ENCODE data around the gene SLC9A3. TPM values are rescaled to one million over a fixed set of nuclear protein-coding genes. Genes with fewer than 3 reads are reported as not detected.
"Not testable (repeated sequence)": the region's sequence is repeated elsewhere in the genome, so short reads cannot be mapped to it uniquely, and the experiment has no call there.

SLC9A3 gene
- total and polyA plus RNA-seq, 2 donors, result 1.3 to 1.9 TPM

GRCh38 chr5:509611-510185 is 14.6 kb downstream of the SLC9A3 start:
- H3K36me3 ChIP-seq (ENCODE audit: control insufficient read depth in 2 of 2, insufficient read depth in 2 of 2, low read length in 1 of 2), result no peaks in the 10 kb centered on the region
- no peak overlapping the region for H3K27ac ChIP-seq (ENCODE audit: low read depth in 1 of 2, low read length in 1 of 2)
- 94% methylated on average over 22 of the region's 22 CpGs for WGBS
- DNase-seq (ENCODE audit: low read depth in 6 of 9, low spot score in 9 of 9), result no peak
- no peaks in the 10 kb centered on the region for H3K4me1 ChIP-seq (ENCODE audit: control insufficient read depth in 2 of 2, insufficient read depth in 2 of 2, low read length in 2 of 2)
- H3K4me3 ChIP-seq (ENCODE audit: low read length in 2 of 2), result no peak overlapping the region
- peaks cover 2 to 7% of the 10 kb centered on the region in 2 donors for H3K9me3 ChIP-seq (ENCODE audit: control insufficient read depth in 2 of 2, insufficient read depth in 1 of 2, low read length in 1 of 2)
- H3K27me3 ChIP-seq (ENCODE audit: control insufficient read depth in 2 of 2, insufficient read depth in 1 of 2, low read length in 1 of 2), result peaks cover 0 to 22% of the 10 kb centered on the region in 2 donors

DNA sequence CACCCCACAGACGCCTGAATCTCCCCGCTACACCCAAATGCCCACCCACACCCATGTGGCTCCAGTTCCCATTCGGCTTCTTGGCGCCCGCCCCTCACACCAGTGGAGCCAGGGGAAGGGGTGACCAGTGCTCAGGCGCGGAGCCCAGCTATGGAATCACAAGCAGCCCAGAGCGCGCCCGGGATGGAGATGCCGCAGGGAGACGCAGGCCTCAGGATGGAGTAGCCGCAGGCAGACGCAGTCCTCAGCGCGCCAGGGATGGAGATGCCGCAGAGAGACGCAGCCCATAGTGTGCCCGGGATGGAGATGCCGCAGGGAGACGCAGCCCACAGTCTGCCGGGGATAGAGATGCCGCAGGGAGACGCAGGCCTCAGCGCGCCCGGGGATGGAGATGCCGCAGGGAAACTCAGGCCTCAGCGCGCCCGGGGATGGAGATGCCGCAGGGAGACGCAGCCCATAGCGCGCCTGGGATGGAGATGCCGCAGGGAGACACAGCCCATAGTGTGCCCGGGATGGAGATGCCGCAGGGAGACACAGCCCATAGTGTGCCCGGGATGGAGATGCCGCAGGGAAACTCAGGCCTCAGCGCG is 16.2 kb downstream of the SLC9A3 start:
- H3K9me3 ChIP-seq (ENCODE audit: control insufficient read depth in 2 of 2, insufficient read depth in 1 of 2, low read length in 1 of 2); H3K4me1 ChIP-seq (ENCODE audit: control insufficient read depth in 2 of 2, insufficient read depth in 2 of 2, low read length in 2 of 2); H3K4me3 ChIP-seq (ENCODE audit: low read length in 2 of 2); DNase-seq (ENCODE audit: low read depth in 6 of 9, low spot score in 9 of 9); H3K36me3 ChIP-seq (ENCODE audit: control insufficient read depth in 2 of 2, insufficient read depth in 2 of 2, low read length in 1 of 2); H3K27ac ChIP-seq (ENCODE audit: low read depth in 1 of 2, low read length in 1 of 2): not testable (repeated sequence)
- H3K27me3 ChIP-seq (ENCODE audit: control insufficient read depth in 2 of 2, insufficient read depth in 1 of 2, low read length in 1 of 2), result peaks cover 0 to 17% of the 10 kb centered on the region in 2 donors
- 98% methylated on average over 42 of the region's 42 CpGs for WGBS

DNA sequence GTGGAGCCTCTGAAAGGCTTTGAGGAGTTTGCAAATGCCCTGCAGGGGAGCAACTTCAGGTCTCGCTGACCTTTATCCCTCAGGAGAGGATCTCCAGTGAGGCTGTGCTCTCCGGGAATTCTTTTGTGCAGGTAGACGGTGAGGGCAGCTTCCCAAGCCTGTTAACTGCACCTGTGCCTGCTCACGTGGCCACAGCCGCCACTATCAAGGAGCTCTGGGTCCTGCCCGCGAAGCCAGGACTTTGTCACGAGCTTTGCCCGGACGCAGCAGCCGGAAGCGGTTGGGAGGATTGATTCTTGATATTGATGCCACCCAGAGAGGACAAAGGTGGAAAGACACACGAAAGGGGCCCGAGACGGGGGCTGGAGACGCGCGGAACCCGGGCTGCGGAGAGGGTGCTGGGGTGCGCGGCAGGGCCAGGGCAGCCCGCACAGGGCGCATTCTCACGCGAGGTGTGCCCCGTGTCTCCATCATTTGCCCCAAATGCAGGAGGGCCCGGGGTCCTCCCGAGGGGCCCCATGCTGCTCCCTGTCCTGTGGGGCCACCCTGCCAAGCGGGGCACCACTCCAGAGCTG is 18.2 kb downstream of the SLC9A3 start:
- WGBS, result 73% methylated on average over 30 of the region's 30 CpGs
- H3K27me3 ChIP-seq (ENCODE audit: control insufficient read depth in 2 of 2, insufficient read depth in 1 of 2, low read length in 1 of 2), result peaks cover 4 to 30% of the 10 kb centered on the region in 2 donors

DNA sequence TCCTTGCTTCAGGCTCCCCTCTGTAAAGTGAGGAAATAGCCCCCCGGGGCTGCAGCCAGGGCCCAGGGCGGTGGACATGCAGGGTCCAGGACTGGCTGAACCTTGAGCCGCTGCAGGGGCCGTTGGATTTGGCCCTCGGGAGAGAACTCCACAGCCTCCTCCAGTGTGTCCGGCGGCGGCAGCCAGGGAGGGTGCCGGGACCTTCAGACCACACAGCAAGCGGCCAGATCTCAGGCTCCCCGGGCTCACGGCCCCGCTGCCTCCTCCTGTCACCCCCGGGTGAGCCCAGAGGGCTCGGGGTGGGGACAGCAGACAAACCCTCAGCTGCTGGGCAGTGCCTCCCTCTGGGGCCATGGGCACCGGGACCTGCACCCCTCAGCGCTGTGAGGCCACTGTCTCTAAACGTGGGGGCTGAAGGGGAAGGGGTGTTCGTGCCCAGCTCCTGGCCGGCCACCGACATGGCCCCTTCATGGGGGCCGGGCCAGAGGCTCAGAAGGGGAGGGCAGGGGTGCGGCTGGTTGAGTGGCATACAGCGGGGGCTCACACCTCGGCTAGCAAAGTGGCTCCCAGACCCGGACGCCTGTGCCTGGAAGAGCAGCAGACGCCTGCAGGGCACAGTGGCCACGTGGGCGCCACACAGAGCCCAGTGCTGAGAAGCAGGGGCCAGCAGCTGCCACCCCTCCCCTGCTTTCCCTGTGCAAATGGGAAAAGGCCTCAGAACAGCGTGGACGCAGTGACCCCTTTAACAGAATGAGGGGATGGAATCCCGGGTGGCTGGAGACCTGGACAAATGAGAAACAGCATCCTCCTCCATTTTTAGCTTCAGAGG is 19.7 kb downstream of the SLC9A3 start:
- Histone ChIP-seq H3K4me1 (ENCODE audit: control insufficient read depth in 2 of 2, insufficient read depth in 2 of 2, low read length in 2 of 2) (peaks cover 0 to 3% of the 10 kb centered on the region in 2 donors), H3K9me3 (ENCODE audit: control insufficient read depth in 2 of 2, insufficient read depth in 1 of 2, low read length in 1 of 2) (peaks cover 2 to 7% of the 10 kb centered on the region in 2 donors), H3K4me3 (ENCODE audit: low read length in 2 of 2) (no peak overlapping the region), H3K27me3 (ENCODE audit: control insufficient read depth in 2 of 2, insufficient read depth in 1 of 2, low read length in 1 of 2) (peaks cover 6 to 35% of the 10 kb centered on the region in 2 donors), H3K27ac (ENCODE audit: low read depth in 1 of 2, low read length in 1 of 2) (no peak overlapping the region), H3K36me3 (ENCODE audit: control insufficient read depth in 2 of 2, insufficient read depth in 2 of 2, low read length in 1 of 2) (no peaks in the 10 kb centered on the region)
- WGBS, result 85% methylated on average over 33 of the region's 33 CpGs
- DNase-seq (ENCODE audit: low read depth in 6 of 9, low spot score in 9 of 9), result no peak

More for the DNA sequence above, 18.2 kb downstream of the SLC9A3 start:
- H3K4me3 ChIP-seq (ENCODE audit: low read length in 2 of 2), result no peak overlapping the region
- no peak for DNase-seq (ENCODE audit: low read depth in 6 of 9, low spot score in 9 of 9)
- H3K36me3 ChIP-seq (ENCODE audit: control insufficient read depth in 2 of 2, insufficient read depth in 2 of 2, low read length in 1 of 2), result no peaks in the 10 kb centered on the region
- H3K9me3 ChIP-seq (ENCODE audit: control insufficient read depth in 2 of 2, insufficient read depth in 1 of 2, low read length in 1 of 2), result peaks cover 2 to 7% of the 10 kb centered on the region in 2 donors
- peaks cover 0 to 3% of the 10 kb centered on the region in 2 donors for H3K4me1 ChIP-seq (ENCODE audit: control insufficient read depth in 2 of 2, insufficient read depth in 2 of 2, low read length in 2 of 2)
- no peak overlapping the region for H3K27ac ChIP-seq (ENCODE audit: low read depth in 1 of 2, low read length in 1 of 2)

- 75% methylated on average over 36 of the region's 36 CpGs for WGBS
- Histone ChIP-seq H3K27ac (ENCODE audit: low read depth in 1 of 2, low read length in 1 of 2) (no peak overlapping the region), H3K4me1 (ENCODE audit: control insufficient read depth in 2 of 2, insufficient read depth in 2 of 2, low read length in 2 of 2) (peaks cover 0 to 3% of the 10 kb centered on the region in 2 donors), H3K27me3 (ENCODE audit: control insufficient read depth in 2 of 2, insufficient read depth in 1 of 2, low read length in 1 of 2) (peaks cover 6 to 42% of the 10 kb centered on the region in 2 donors), H3K36me3 (ENCODE audit: control insufficient read depth in 2 of 2, insufficient read depth in 2 of 2, low read length in 1 of 2) (no peaks in the 10 kb centered on the region), H3K4me3 (ENCODE audit: low read length in 2 of 2) (no peak overlapping the region), H3K9me3 (ENCODE audit: control insufficient read depth in 2 of 2, insufficient read depth in 1 of 2, low read length in 1 of 2) (peaks cover 0 to 7% of the 10 kb centered on the region in 2 donors)
- DNase-seq (ENCODE audit: low read depth in 6 of 9, low spot score in 9 of 9), result no peak
Measured at GRCh38 chr5:502325-503079, 21.7 kb downstream of the SLC9A3 start.

DNA sequence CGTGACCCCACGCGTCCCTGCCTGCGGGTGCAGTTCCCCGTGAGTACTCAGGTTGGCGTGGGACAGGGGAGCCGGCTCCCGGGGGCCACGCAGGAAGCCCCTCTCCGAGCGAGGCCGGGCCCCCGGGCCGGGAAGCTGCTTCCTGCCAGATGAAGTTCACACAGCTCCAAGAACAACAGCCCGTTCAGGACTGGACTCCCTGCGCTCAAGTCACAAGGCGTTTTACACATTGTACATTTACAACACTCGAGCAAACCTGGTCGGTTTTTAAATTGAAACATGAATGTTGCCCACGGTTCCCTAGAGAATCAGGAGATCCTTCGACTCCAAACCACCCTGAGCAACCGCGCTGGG is 22.4 kb downstream of the SLC9A3 start:
- Histone ChIP-seq H3K27ac (ENCODE audit: low read depth in 1 of 2, low read length in 1 of 2) (no peak overlapping the region), H3K9me3 (ENCODE audit: control insufficient read depth in 2 of 2, insufficient read depth in 1 of 2, low read length in 1 of 2) (peaks cover 0 to 7% of the 10 kb centered on the region in 2 donors), H3K36me3 (ENCODE audit: control insufficient read depth in 2 of 2, insufficient read depth in 2 of 2, low read length in 1 of 2) (no peaks in the 10 kb centered on the region), H3K4me3 (ENCODE audit: low read length in 2 of 2) (no peak overlapping the region), H3K4me1 (ENCODE audit: control insufficient read depth in 2 of 2, insufficient read depth in 2 of 2, low read length in 2 of 2) (peaks cover 0 to 3% of the 10 kb centered on the region in 2 donors), H3K27me3 (ENCODE audit: control insufficient read depth in 2 of 2, insufficient read depth in 1 of 2, low read length in 1 of 2) (peaks cover 6 to 45% of the 10 kb centered on the region in 2 donors)
- 12% methylated on average over 23 of the region's 23 CpGs for WGBS
- no peak for DNase-seq (ENCODE audit: low read depth in 6 of 9, low spot score in 9 of 9)

DNA sequence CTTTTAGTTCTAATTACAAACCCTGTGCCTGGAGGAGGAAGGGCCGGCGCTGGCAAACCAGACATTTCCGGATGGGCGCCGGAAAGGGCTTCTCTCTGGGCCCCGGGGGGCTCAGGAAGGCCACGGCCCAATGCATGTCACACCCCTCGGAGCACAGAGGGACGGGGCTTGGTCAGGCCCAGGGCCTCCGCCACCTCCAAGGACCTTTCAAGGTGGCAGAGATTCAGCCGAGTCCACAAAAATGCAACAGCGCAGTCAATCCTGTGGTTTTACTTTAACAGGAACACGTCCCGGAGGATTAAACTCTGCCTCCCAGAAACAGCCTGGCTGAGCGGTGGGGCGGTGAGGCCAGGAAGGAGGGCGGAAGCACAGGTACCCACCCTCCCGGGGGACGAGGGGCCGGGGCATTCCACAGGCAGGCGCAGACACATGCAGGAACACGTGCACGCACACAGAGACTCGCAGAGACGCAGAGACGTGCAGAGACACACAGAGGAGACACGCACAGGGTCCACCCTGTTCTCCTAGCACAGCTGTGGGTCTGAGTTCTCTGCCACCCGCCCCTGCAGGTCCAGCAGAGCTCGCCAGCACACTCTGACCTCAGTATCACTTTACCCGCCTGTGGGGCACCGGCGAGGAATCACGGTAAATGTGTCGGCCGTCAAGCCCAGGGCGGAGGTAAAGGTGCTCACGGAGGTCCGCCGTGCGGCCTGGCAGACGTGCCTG is 23.0 kb downstream of the SLC9A3 start:
- Histone ChIP-seq H3K27ac (ENCODE audit: low read depth in 1 of 2, low read length in 1 of 2) (no peak overlapping the region), H3K4me1 (ENCODE audit: control insufficient read depth in 2 of 2, insufficient read depth in 2 of 2, low read length in 2 of 2) (peaks cover 0 to 3% of the 10 kb centered on the region in 2 donors), H3K9me3 (ENCODE audit: control insufficient read depth in 2 of 2, insufficient read depth in 1 of 2, low read length in 1 of 2) (peaks cover 0 to 4% of the 10 kb centered on the region in 2 donors), H3K36me3 (ENCODE audit: control insufficient read depth in 2 of 2, insufficient read depth in 2 of 2, low read length in 1 of 2) (no peaks in the 10 kb centered on the region), H3K27me3 (ENCODE audit: control insufficient read depth in 2 of 2, insufficient read depth in 1 of 2, low read length in 1 of 2) (peaks cover 6 to 46% of the 10 kb centered on the region in 2 donors), H3K4me3 (ENCODE audit: low read length in 2 of 2) (no peak overlapping the region)
- DNase-seq (ENCODE audit: low read depth in 6 of 9, low spot score in 9 of 9), result no peak
- WGBS, result 76% methylated on average over 41 of the region's 41 CpGs

GRCh38 chr5:500491-500890 is 23.8 kb downstream of the SLC9A3 start:
- DNase-seq (ENCODE audit: low read depth in 6 of 9, low spot score in 9 of 9), result no peak
- Histone ChIP-seq H3K4me3 (ENCODE audit: low read length in 2 of 2) (no peak overlapping the region), H3K4me1 (ENCODE audit: control insufficient read depth in 2 of 2, insufficient read depth in 2 of 2, low read length in 2 of 2) (peaks cover 0 to 3% of the 10 kb centered on the region in 2 donors), H3K36me3 (ENCODE audit: control insufficient read depth in 2 of 2, insufficient read depth in 2 of 2, low read length in 1 of 2) (no peaks in the 10 kb centered on the region), H3K9me3 (ENCODE audit: control insufficient read depth in 2 of 2, insufficient read depth in 1 of 2, low read length in 1 of 2) (no peaks in the 10 kb centered on the region), H3K27me3 (ENCODE audit: control insufficient read depth in 2 of 2, insufficient read depth in 1 of 2, low read length in 1 of 2) (peaks cover 6 to 47% of the 10 kb centered on the region in 2 donors), H3K27ac (ENCODE audit: low read depth in 1 of 2, low read length in 1 of 2) (no peak overlapping the region)
- WGBS, result 95% methylated on average over 10 of the region's 10 CpGs
